Panc1 (cell line): Measurements from ENCODE around the gene GGCX.

Source experiments
- POLR2AphosphoS5 ChIP-seq: IDR thresholded peaks from 2 replicates; pipeline ENCODE4 v1.6.1; 2012; ENCODE audit warnings: mild to moderate bottlenecking, low read depth, low read length, moderate library complexity
- SIN3A ChIP-seq: IDR thresholded peaks from 2 replicates; pipeline ENCODE4 v1.6.1; 2012; ENCODE audit warnings: low read depth, mild to moderate bottlenecking, low read length, moderate library complexity, borderline replicate concordance; ENCODE audit not compliant: insufficient read depth
- TCF7L2 ChIP-seq: IDR thresholded peaks from 2 replicates; pipeline ENCODE4 v1.6.1; 2011; ENCODE audit warnings: mild to moderate bottlenecking, low read depth, low read length, inconsistent platforms
- TF ChIP-seq, protein P1 (sequence below): fragments of 450-650 bp; IDR thresholded peaks from 2 replicates; pipeline ENCODE4 v1.5.1; 2017; ENCODE audit warnings: mild to moderate bottlenecking

DNA sequence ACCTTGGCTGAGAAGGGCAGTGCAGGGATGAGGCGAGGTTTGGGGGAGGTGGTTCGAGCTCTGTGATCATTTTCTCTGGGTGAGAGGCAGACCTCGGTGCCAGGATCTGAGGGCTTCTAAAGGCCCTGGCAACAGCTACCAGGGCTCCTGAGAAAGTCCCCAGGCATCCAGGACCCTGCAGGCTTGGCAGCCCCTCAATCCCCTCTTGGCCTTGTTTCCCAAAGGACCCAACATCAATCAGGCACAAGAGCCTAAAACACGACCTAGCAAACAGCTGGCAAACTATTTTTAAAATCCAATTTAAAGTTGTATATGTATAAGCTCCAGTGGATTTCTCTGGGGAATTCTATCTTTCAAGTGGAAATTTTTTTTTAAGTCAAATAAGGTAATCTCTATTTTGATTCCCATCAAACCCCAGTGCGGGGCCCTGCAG is 37.4 kb downstream of the GGCX start:
- TF ChIP-seq, protein P1, sequence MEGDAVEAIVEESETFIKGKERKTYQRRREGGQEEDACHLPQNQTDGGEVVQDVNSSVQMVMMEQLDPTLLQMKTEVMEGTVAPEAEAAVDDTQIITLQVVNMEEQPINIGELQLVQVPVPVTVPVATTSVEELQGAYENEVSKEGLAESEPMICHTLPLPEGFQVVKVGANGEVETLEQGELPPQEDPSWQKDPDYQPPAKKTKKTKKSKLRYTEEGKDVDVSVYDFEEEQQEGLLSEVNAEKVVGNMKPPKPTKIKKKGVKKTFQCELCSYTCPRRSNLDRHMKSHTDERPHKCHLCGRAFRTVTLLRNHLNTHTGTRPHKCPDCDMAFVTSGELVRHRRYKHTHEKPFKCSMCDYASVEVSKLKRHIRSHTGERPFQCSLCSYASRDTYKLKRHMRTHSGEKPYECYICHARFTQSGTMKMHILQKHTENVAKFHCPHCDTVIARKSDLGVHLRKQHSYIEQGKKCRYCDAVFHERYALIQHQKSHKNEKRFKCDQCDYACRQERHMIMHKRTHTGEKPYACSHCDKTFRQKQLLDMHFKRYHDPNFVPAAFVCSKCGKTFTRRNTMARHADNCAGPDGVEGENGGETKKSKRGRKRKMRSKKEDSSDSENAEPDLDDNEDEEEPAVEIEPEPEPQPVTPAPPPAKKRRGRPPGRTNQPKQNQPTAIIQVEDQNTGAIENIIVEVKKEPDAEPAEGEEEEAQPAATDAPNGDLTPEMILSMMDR, result no peak
- no peak for TF ChIP-seq POLR2AphosphoS5
- no peak for TF ChIP-seq SIN3A
- TF ChIP-seq TCF7L2, result no peak
